Measurements from ENCODE around the gene C17orf107. TPM values are rescaled to one million over a fixed set of nuclear protein-coding genes. Genes with fewer than 3 reads are reported as not detected.
A peak's percentile ranks its signal among the peaks of the same experiment; 100 is the strongest.

C17orf107 gene
- total and polyA plus RNA-seq, 2 of the 13 experiments (the other 11 are each of a cell fraction or from before 2014, with no cell fraction given), result 0.20 to 0.59 TPM

- TF ChIP-seq, protein P1, sequence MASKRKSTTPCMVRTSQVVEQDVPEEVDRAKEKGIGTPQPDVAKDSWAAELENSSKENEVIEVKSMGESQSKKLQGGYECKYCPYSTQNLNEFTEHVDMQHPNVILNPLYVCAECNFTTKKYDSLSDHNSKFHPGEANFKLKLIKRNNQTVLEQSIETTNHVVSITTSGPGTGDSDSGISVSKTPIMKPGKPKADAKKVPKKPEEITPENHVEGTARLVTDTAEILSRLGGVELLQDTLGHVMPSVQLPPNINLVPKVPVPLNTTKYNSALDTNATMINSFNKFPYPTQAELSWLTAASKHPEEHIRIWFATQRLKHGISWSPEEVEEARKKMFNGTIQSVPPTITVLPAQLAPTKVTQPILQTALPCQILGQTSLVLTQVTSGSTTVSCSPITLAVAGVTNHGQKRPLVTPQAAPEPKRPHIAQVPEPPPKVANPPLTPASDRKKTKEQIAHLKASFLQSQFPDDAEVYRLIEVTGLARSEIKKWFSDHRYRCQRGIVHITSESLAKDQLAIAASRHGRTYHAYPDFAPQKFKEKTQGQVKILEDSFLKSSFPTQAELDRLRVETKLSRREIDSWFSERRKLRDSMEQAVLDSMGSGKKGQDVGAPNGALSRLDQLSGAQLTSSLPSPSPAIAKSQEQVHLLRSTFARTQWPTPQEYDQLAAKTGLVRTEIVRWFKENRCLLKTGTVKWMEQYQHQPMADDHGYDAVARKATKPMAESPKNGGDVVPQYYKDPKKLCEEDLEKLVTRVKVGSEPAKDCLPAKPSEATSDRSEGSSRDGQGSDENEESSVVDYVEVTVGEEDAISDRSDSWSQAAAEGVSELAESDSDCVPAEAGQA (IDR thresholded peaks at IDR 0.05; ENCODE audit: low read depth), result no peak
- TF ChIP-seq, protein P1 (CRISPR knock-in tag; IDR thresholded peaks at IDR 0.05; ENCODE audit: borderline replicate concordance), result peak; percentile 28; the same call in 1 of the 2 replicates
- TF ChIP-seq AKAP8 (CRISPR knock-in tag; IDR thresholded peaks at IDR 0.05) (0 out of 2 replicates have a peak, but pooled peaks have one; percentile 51), ZNF777 (CRISPR knock-in tag; IDR thresholded peaks at IDR 0.05) (peak; percentile 92), MXD4 (CRISPR knock-in tag; IDR thresholded peaks at IDR 0.05) (peak; percentile 62; the same call in 1 of the 2 replicates), ASH2L (IDR thresholded peaks at IDR 0.05; ENCODE audit: insufficient read length, low read depth, low read length) (peak; percentile 2), ZNF343 (CRISPR knock-in tag; IDR thresholded peaks at IDR 0.05) (no peak), ZNF788 (CRISPR knock-in tag; IDR thresholded peaks at IDR 0.05; ENCODE audit: borderline replicate concordance) (peak; percentile 75; the same call in 1 of the 2 replicates), ZNF333 (CRISPR knock-in tag; IDR thresholded peaks at IDR 0.05; ENCODE audit: borderline replicate concordance) (peak; percentile 49; the same call in 1 of the 2 replicates), SIN3A (IDR thresholded peaks at IDR 0.05; ENCODE audit: borderline replicate concordance, low read depth, low read length) (no peak), ZNF639 (CRISPR knock-in tag; conservative IDR thresholded peaks at IDR 0.05) (peak; percentile 36; the same call in 1 of the 2 replicates), ZNF350 (CRISPR knock-in tag; IDR thresholded peaks at IDR 0.05; ENCODE audit: borderline replicate concordance, low read depth) (peak; percentile 35; the same call in 1 of the 2 replicates), NFKB2 (CRISPR knock-in tag; IDR thresholded peaks at IDR 0.05; ENCODE audit: borderline replicate concordance) (peak; percentile 62), ZSCAN21 (CRISPR knock-in tag; IDR thresholded peaks at IDR 0.05; ENCODE audit: borderline replicate concordance) (peak; percentile 46; the same call in 1 of the 2 replicates), ZBTB42 (CRISPR knock-in tag; IDR thresholded peaks at IDR 0.05) (0 out of 2 replicates have a peak, but pooled peaks have one; percentile 36), ELF1 (CRISPR knock-in tag; IDR thresholded peaks at IDR 0.05) (peak; percentile 78)
- TF ChIP-seq, protein P2, sequence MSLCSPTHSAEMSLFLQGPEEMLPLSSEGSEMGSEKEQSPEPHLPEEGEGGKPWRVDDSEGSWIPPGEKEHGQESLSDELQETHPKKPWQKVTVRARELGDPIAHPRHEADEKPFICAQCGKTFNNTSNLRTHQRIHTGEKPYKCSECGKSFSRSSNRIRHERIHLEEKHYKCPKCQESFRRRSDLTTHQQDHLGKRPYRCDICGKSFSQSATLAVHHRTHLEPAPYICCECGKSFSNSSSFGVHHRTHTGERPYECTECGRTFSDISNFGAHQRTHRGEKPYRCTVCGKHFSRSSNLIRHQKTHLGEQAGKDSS (CRISPR knock-in tag; IDR thresholded peaks at IDR 0.05; ENCODE audit: borderline replicate concordance, low read depth), result peak; percentile 75; the same call in 1 of the 2 replicates
- TF ChIP-seq, protein P3, sequence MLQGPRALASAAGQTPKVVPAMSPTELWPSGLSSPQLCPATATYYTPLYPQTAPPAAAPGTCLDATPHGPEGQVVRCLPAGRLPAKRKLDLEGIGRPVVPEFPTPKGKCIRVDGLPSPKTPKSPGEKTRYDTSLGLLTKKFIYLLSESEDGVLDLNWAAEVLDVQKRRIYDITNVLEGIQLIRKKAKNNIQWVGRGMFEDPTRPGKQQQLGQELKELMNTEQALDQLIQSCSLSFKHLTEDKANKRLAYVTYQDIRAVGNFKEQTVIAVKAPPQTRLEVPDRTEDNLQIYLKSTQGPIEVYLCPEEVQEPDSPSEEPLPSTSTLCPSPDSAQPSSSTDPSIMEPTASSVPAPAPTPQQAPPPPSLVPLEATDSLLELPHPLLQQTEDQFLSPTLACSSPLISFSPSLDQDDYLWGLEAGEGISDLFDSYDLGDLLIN (CRISPR knock-in tag; IDR thresholded peaks at IDR 0.05; ENCODE audit: borderline replicate concordance), result 0 out of 2 replicates have a peak, but pooled peaks have one; percentile 70
Measured at GRCh38 chr17:4947411-4948165, 48.3 kb downstream of the C17orf107 start (continued).

All from HepG2 (cell line).